Smooth muscle cell (in vitro differentiated cells): ENCODE measurements around the gene ACTR6. TPM values are rescaled to one million over a fixed set of nuclear protein-coding genes. Genes with fewer than 3 reads are reported as not detected.

Source experiments
- DNase-seq: peaks from one replicate; lab custom pipeline; 2025; ENCODE audit not compliant: unreplicated experiment; lab: John Stamatoyannopoulos, UW
- H2AFZ ChIP-seq: fragments of 200-600 bp; sonication (generic); 2 replicates; pipeline ENCODE4 v1.6.0; 2016; ENCODE audit warnings: antibody characterized with exemption, low read depth, mild to moderate bottlenecking
- H3F3A ChIP-seq: fragments of 200-600 bp; sonication (generic); 2 replicates; pipeline ENCODE4 v1.6.0; 2017; ENCODE audit warnings: antibody characterized with exemption, low read depth
- H3K27ac ChIP-seq: fragments of 200-600 bp; sonication (generic); 2 replicates; pipeline ENCODE4 v1.5.1; 2016; ENCODE audit warnings: low read depth, mild to moderate bottlenecking
- H3K27me3 ChIP-seq: fragments of 200-600 bp; sonication (generic); 2 replicates; pipeline ENCODE4 v1.6.1; 2016; ENCODE audit warnings: low read depth, mild to moderate bottlenecking
- H3K36me3 ChIP-seq: fragments of 200-600 bp; sonication (generic); 2 replicates; pipeline ENCODE4 v1.5.1; 2016; ENCODE audit warnings: low read depth
- H3K4me1 ChIP-seq: fragments of 200-600 bp; sonication (generic); 2 replicates; pipeline ENCODE4 v1.5.1; 2016; ENCODE audit warnings: low read depth
- H3K4me2 ChIP-seq: fragments of 200-600 bp; sonication (generic); 2 replicates; pipeline ENCODE4 v1.6.0; 2016; ENCODE audit warnings: mild to moderate bottlenecking
- H3K4me3 ChIP-seq: fragments of 200-600 bp; sonication (generic); 2 replicates; pipeline ENCODE4 v1.5.1; 2016; ENCODE audit warnings: mild to moderate bottlenecking
- H3K79me2 ChIP-seq: fragments of 200-600 bp; sonication (generic); 2 replicates; pipeline ENCODE4 v1.6.0; 2016; ENCODE audit warnings: low read depth, mild to moderate bottlenecking
- H3K9ac ChIP-seq: fragments of 200-600 bp; sonication (generic); 2 replicates; pipeline ENCODE4 v1.6.0; 2016; ENCODE audit warnings: low read depth
- H3K9me3 ChIP-seq: fragments of 200-600 bp; sonication (generic); replicated peaks from 2 replicates; pipeline ENCODE4 v1.5.1; 2016; ENCODE audit warnings: low read depth
- H4K20me1 ChIP-seq: fragments of 200-600 bp; sonication (generic); 2 replicates; pipeline ENCODE4 v1.6.0; 2016; ENCODE audit warnings: low read depth
- WGBS: methylation state at CpG from one replicate; pipeline ENCODE4 v1.1.7; 2016; ENCODE audit warnings: low lambda C conversion rate; 5-methylcytosine and 5-hydroxymethylcytosine counted together
- polyA plus RNA-seq: library from polyadenylated mRNA; unstranded; fragments of >200 nt; fragmentation: Nextera tagmentation; extraction: Ambion mirVana; gene quantifications from 2 replicates; pipeline ENCODE4 v1.2.1, GENCODE V29; 2016
- total RNA-seq: library from RNA; depleted of rRNA; stranded (reverse); fragments of >200 nt; gene quantifications from 2 replicates; pipeline ENCODE4 v1.2.3, GENCODE V29; 2014
- TF ChIP-seq, protein P1 (sequence below): fragments of 200-600 bp; sonication (generic); IDR thresholded peaks from 2 replicates; pipeline ENCODE4 v1.5.1; 2017; ENCODE audit warnings: borderline replicate concordance, mild to moderate bottlenecking, antibody characterized with exemption; ENCODE audit not compliant: insufficient read depth, poor library complexity, severe bottlenecking

Gene ACTR6
- total and polyA plus RNA-seq, 2 experiments from 2014 or later, result 21.7 to 27.3 TPM

DNA sequence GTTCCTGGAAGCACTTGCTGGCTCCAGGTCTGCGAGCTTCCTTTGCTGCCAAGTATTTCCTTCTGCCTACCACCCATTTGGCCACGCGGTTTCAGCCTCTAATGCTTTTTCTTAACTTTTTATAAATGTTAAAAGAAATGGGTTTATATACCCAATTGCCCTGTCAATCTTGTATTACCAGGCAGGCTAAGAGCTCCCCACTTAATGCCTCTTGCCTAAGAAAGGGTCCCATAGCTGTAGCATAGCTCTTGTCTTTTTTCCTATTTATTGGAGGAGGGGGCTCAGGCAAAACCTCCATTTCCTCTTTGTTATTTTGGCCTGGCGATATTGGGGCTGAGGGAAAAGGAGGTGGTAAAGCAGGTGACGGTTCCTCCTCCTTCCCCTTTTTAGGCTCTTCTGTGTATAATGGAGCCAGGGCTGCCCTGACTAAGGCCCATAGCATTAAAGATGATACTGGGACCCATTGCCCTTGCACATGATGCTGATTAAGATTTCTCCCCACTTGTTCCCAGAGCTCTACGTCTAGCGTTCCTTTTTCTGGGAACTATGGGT lies 36.4 kb upstream of the ACTR6 start:
- H3K4me2 ChIP-seq, result peak overlapping the region; percentile 85
- no peaks in the 10 kb centered on the region for H3K79me2 ChIP-seq
- no peak for DNase-seq
- H3K9ac ChIP-seq, result no peak overlapping the region
- H4K20me1 ChIP-seq, result no peaks in the 10 kb centered on the region
- WGBS, result 58% methylated on average over 7 of the region's 7 CpGs
- no peaks in the 10 kb centered on the region for H3K36me3 ChIP-seq
- no peaks in the 10 kb centered on the region for H3K9me3 ChIP-seq
- H3K4me1 ChIP-seq, result peaks cover 4% of the 10 kb centered on the region
- H3F3A ChIP-seq, result no peaks in the 10 kb centered on the region
- no peaks in the 10 kb centered on the region for H3K27me3 ChIP-seq
- H3K4me3 ChIP-seq, result peak overlapping the region; percentile 48
- TF ChIP-seq, protein P1, sequence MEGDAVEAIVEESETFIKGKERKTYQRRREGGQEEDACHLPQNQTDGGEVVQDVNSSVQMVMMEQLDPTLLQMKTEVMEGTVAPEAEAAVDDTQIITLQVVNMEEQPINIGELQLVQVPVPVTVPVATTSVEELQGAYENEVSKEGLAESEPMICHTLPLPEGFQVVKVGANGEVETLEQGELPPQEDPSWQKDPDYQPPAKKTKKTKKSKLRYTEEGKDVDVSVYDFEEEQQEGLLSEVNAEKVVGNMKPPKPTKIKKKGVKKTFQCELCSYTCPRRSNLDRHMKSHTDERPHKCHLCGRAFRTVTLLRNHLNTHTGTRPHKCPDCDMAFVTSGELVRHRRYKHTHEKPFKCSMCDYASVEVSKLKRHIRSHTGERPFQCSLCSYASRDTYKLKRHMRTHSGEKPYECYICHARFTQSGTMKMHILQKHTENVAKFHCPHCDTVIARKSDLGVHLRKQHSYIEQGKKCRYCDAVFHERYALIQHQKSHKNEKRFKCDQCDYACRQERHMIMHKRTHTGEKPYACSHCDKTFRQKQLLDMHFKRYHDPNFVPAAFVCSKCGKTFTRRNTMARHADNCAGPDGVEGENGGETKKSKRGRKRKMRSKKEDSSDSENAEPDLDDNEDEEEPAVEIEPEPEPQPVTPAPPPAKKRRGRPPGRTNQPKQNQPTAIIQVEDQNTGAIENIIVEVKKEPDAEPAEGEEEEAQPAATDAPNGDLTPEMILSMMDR, result no peak
- no peak overlapping the region for H3K27ac ChIP-seq
- H2AFZ ChIP-seq, result peak overlapping the region; percentile 58

GRCh38 chr12:100165356-100165755 lies 35.3 kb upstream of the ACTR6 start:
- no peak overlapping the region for H3K4me2 ChIP-seq
- H3K36me3 ChIP-seq, result no peaks in the 10 kb centered on the region
- WGBS, result 92% methylated on average over 3 of the region's 3 CpGs

DNA sequence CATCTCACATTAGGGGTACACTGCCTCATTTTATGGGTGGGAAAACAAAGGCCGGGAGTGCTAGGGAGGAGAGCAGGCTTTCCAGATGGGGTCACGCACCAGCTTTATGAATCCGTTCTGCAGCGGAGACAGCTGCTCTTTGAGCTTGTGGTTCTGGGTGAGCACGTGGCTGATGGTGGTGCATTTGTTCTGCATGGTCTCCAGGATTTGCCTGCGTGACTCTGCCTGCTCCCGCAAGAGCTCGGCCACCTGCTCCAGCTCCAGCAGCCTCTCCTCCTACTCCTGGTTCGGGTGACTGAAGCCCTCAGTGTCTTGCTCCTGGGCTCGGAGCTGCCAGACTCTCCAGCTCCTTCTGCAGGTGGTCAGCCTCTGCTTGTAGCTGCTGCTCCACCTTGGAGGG lies 34.4 kb upstream of the ACTR6 start:
- Histone ChIP-seq H3K79me2 (no peaks in the 10 kb centered on the region), H4K20me1 (no peaks in the 10 kb centered on the region), H3K4me2 (no peak overlapping the region), H3K27ac (no peak overlapping the region), H2AFZ (no peak overlapping the region), H3K4me3 (no peak overlapping the region), H3F3A (no peaks in the 10 kb centered on the region), H3K4me1 (peaks cover 4% of the 10 kb centered on the region), H3K9me3 (no peaks in the 10 kb centered on the region), H3K27me3 (no peaks in the 10 kb centered on the region), H3K9ac (no peak overlapping the region), H3K36me3 (no peaks in the 10 kb centered on the region)
- no peak for DNase-seq
- 92% methylated on average over 10 of the region's 10 CpGs for WGBS
- TF ChIP-seq, protein P1, result no peak

More at GRCh38 chr12:100165356-100165755, 35.3 kb upstream of the ACTR6 start:
- no peak overlapping the region for H3K4me3 ChIP-seq
- H4K20me1 ChIP-seq, result no peaks in the 10 kb centered on the region
- no peak overlapping the region for H2AFZ ChIP-seq
- TF ChIP-seq, protein P1, result no peak
- no peaks in the 10 kb centered on the region for H3F3A ChIP-seq
- H3K79me2 ChIP-seq, result no peaks in the 10 kb centered on the region
- no peak overlapping the region for H3K27ac ChIP-seq
- no peaks in the 10 kb centered on the region for H3K27me3 ChIP-seq
- no peaks in the 10 kb centered on the region for H3K9me3 ChIP-seq
- no peak overlapping the region for H3K9ac ChIP-seq
- H3K4me1 ChIP-seq, result peaks cover 4% of the 10 kb centered on the region
- no peak for DNase-seq

DNA sequence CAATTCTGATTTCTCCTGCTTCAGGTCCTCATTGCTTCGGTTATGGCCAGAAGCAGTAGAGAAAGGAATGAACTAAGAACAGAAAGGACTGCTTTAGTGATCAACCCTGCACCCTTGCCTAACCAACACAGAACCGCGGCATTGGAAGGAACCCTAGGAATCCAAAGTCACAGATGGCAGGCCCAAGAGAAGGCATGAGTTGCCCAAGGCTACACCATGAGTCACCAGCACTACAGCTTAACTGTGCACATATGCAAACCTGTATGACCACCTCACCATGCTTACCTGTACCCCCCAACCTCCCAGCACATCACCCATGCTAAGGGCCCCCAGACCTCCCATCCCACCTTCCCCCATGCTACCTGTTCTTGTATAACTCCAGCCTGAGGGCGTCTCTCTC lies 32.1 kb upstream of the ACTR6 start:
- no peaks in the 10 kb centered on the region for H3K9me3 ChIP-seq
- no peaks in the 10 kb centered on the region for H3K36me3 ChIP-seq
- H3K79me2 ChIP-seq, result no peaks in the 10 kb centered on the region
- no peak overlapping the region for H3K9ac ChIP-seq
- H4K20me1 ChIP-seq, result no peaks in the 10 kb centered on the region
- TF ChIP-seq, protein P1, result no peak
- H3K27ac ChIP-seq, result no peak overlapping the region
- no peaks in the 10 kb centered on the region for H3K27me3 ChIP-seq
- H2AFZ ChIP-seq, result no peak overlapping the region
- H3F3A ChIP-seq, result no peaks in the 10 kb centered on the region
- 88% methylated on average over 4 of the region's 4 CpGs for WGBS
- no peak for DNase-seq
- H3K4me3 ChIP-seq, result no peak overlapping the region
- peaks cover 4% of the 10 kb centered on the region for H3K4me1 ChIP-seq
- no peak overlapping the region for H3K4me2 ChIP-seq
